HepG2 (cell line): Measurements from ENCODE around the gene STARD10. TPM values are rescaled to one million over a fixed set of nuclear protein-coding genes. Genes with fewer than 3 reads are reported as not detected.

Source experiments
- ARNTL ChIP-seq: sonication (generic); formaldehyde crosslinking; IDR thresholded peaks from 2 replicates; pipeline ENCODE4 v1.4.0; 2020; ENCODE audit warnings: mild to moderate bottlenecking, missing genetic modification reagents
- BHLHE40 ChIP-seq: IDR thresholded peaks from 2 replicates; pipeline ENCODE4 v1.6.1; 2011; ENCODE audit warnings: low read length, improper control_type of control experiment
- CENPBD1 ChIP-seq: sonication (generic); formaldehyde crosslinking; IDR thresholded peaks from 2 replicates; pipeline ENCODE4 v1.8.0; 2022; ENCODE audit warnings: missing genetic modification reagents, low read depth, mild to moderate bottlenecking, borderline replicate concordance
- GATAD2A ChIP-seq: IDR thresholded peaks from 2 replicates; pipeline ENCODE4 v1.6.1; 2016
- MTA1 ChIP-seq: sonication (generic); formaldehyde crosslinking; IDR thresholded peaks from 2 replicates; pipeline ENCODE4 v1.4.0; 2020; ENCODE audit warnings: missing genetic modification reagents, mild to moderate bottlenecking, borderline replicate concordance
- MXD1 ChIP-seq: sonication (generic); formaldehyde crosslinking; IDR thresholded peaks from 2 replicates; pipeline ENCODE4 v1.4.0; 2020; ENCODE audit warnings: mild to moderate bottlenecking, missing genetic modification reagents
- NFIB ChIP-seq: sonication (generic); formaldehyde crosslinking; IDR thresholded peaks from 2 replicates; pipeline ENCODE4 v1.9.0; 2021; ENCODE audit warnings: missing genetic modification reagents, mild to moderate bottlenecking, borderline replicate concordance
- PAWR ChIP-seq: sonication (generic); formaldehyde crosslinking; IDR thresholded peaks from 2 replicates; pipeline ENCODE4 v1.4.0; 2020; ENCODE audit warnings: missing genetic modification reagents, mild to moderate bottlenecking, borderline replicate concordance
- RARA ChIP-seq: IDR thresholded peaks from 2 replicates; pipeline ENCODE4 v1.6.1; 2016; ENCODE audit warnings: missing genetic modification reagents, missing compliant biosample characterization
- RBM22 ChIP-seq: fragments of 200-400 bp; formaldehyde crosslinking; optimal IDR thresholded peaks from 2 replicates; pipeline ENCODE3; 2017; ENCODE audit warnings: mild to moderate bottlenecking, low read length, moderate library complexity
- SMAD3 ChIP-seq: sonication (generic); formaldehyde crosslinking; IDR thresholded peaks from 2 replicates; pipeline ENCODE4 v1.4.0; 2020; ENCODE audit warnings: missing genetic modification reagents
- THAP9 ChIP-seq: sonication (generic); formaldehyde crosslinking; IDR thresholded peaks from 2 replicates; pipeline ENCODE4; 2020; ENCODE audit warnings: missing genetic modification reagents, mild to moderate bottlenecking, borderline replicate concordance
- THYN1 ChIP-seq: sonication (generic); formaldehyde crosslinking; IDR thresholded peaks from 2 replicates; pipeline ENCODE4 v1.8.1; 2023; ENCODE audit warnings: low read depth, mild to moderate bottlenecking, moderate library complexity, missing genetic modification reagents, borderline replicate concordance
- TMF1 ChIP-seq: sonication (generic); formaldehyde crosslinking; IDR thresholded peaks from 2 replicates; pipeline ENCODE4 v1.8.1; 2022; ENCODE audit warnings: low read depth, missing genetic modification reagents
- XRCC5 ChIP-seq: fragments of 200-400 bp; formaldehyde crosslinking; optimal IDR thresholded peaks from 2 replicates; pipeline ENCODE3; 2017; ENCODE audit warnings: mild to moderate bottlenecking, low read length
- ZBTB26 ChIP-seq: IDR thresholded peaks from 2 replicates; pipeline ENCODE4 v1.6.1; 2016; ENCODE audit warnings: missing compliant biosample characterization, missing genetic modification reagents, borderline replicate concordance
- ZBTB37 ChIP-seq: sonication (generic); formaldehyde crosslinking; IDR thresholded peaks from 2 replicates; pipeline ENCODE4 v1.4.0; 2020; ENCODE audit warnings: mild to moderate bottlenecking, missing genetic modification reagents
- ZNF33A ChIP-seq: sonication (generic); formaldehyde crosslinking; IDR thresholded peaks from 2 replicates; pipeline ENCODE4 v1.5.1; 2020; ENCODE audit warnings: missing genetic modification reagents, mild to moderate bottlenecking, moderate library complexity, borderline replicate concordance
- ZNF496 ChIP-seq: sonication (generic); formaldehyde crosslinking; IDR thresholded peaks from 2 replicates; pipeline ENCODE4 v1.8.1; 2023; ENCODE audit warnings: mild to moderate bottlenecking, moderate library complexity, missing genetic modification reagents; ENCODE audit not compliant: insufficient replicate concordance
- ZNF75D ChIP-seq: sonication (generic); formaldehyde crosslinking; IDR thresholded peaks from 2 replicates; pipeline ENCODE4 v1.8.1; 2023; ENCODE audit warnings: missing genetic modification reagents, mild to moderate bottlenecking, borderline replicate concordance
- ZNF768 ChIP-seq: sonication (generic); formaldehyde crosslinking; IDR thresholded peaks from 2 replicates; pipeline ENCODE4 v1.4.0; 2020; ENCODE audit warnings: missing genetic modification reagents
- ZNF780A ChIP-seq: sonication (generic); formaldehyde crosslinking; IDR thresholded peaks from 2 replicates; pipeline ENCODE4 v1.8.0; 2022; ENCODE audit warnings: mild to moderate bottlenecking, missing genetic modification reagents, moderate library complexity
- ZSCAN29 ChIP-seq: sonication (generic); formaldehyde crosslinking; conservative IDR thresholded peaks from 2 replicates; pipeline ENCODE4 v1.4.0; 2020; ENCODE audit warnings: mild to moderate bottlenecking, missing genetic modification reagents
- polyA plus RNA-seq, 8 experiments: library from polyadenylated mRNA; depleted of rRNA in 3 of 8; stranded (reverse) in 7 of 8; unstranded in 1 of 8; fragments of >200 nt; fragmentation: Illumina TruSeq in 4 of 8; extraction: Trizol in 4 of 8; gene quantifications; 2 replicates each; pipeline versions ENCODE4 v1.2.1 to v1.2.3, GENCODE V29; 2011 to 2016; ENCODE audit warnings: low read depth in 4 of 8, missing spikeins in 1 of 8, mixed read lengths in 1 of 8; ENCODE audit not compliant: insufficient read depth in 1 of 8
- total RNA-seq, 5 experiments: library from RNA; depleted of rRNA; stranded (reverse); fragments of >200 nt; fragmentation: Illumina TruSeq; extraction: Trizol; gene quantifications; 2 replicates each; pipeline ENCODE4 v1.2.3, GENCODE V29; 2016; ENCODE audit warnings: low read depth in 1 of 5
- TF ChIP-seq, protein P1 (sequence below): sonication (generic); formaldehyde crosslinking; IDR thresholded peaks from 2 replicates; pipeline ENCODE4 v1.8.1; 2022; ENCODE audit warnings: mild to moderate bottlenecking, missing genetic modification reagents

STARD10 gene
- total and polyA plus RNA-seq, 2 of the 13 experiments (the other 11 are each of a cell fraction or from before 2014, with no cell fraction given): 260 to 341 TPM

DNA sequence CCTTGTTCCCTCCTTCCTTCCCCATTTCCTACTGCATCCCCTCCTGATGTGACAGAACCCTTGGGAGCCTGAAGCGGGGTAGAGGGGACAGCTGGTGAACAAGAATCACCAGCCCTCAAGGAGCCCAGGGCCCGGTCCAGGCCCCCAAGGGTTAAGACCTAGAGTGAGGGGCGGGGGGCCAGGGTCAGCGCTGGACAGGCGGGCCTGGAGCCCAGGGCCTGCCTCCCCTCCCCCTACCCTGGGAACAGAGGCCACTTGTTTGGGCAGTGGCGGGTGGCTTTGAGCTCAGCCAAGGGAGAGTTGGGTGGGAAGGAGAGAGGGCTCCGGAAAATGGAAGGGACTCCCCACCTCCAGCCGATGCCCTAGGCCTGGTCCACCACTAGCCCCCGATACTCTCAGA is 43.8 kb downstream of the STARD10 start (continued):
- TF ChIP-seq BHLHE40 (no peak), RARA (CRISPR knock-in tag) (peak; percentile 82), PAWR (CRISPR knock-in tag) (no peak), ZNF780A (CRISPR knock-in tag) (no peak), ZNF75D (no peak), THYN1 (CRISPR knock-in tag) (no peak), ZBTB26 (CRISPR knock-in tag) (no peak), CENPBD1 (no peak), XRCC5 (peak; percentile 25), GATAD2A (CRISPR knock-in tag) (peak; percentile 46; the same call in 1 of the 2 replicates), NFIB (CRISPR knock-in tag) (no peak), MTA1 (CRISPR knock-in tag) (peak; percentile 82; the same call in 1 of the 2 replicates), ARNTL (CRISPR knock-in tag) (0 out of 2 replicates have a peak, but pooled peaks have one; percentile 24), THAP9 (no peak), SMAD3 (no peak), MXD1 (CRISPR knock-in tag) (no peak), RBM22 (no peak), ZNF768 (CRISPR knock-in tag) (no peak), ZNF33A (CRISPR knock-in tag) (no peak), ZSCAN29 (CRISPR knock-in tag) (no peak), TMF1 (no peak), ZNF496 (CRISPR knock-in tag) (no peak), ZBTB37 (CRISPR knock-in tag) (no peak)
- TF ChIP-seq, protein P1, sequence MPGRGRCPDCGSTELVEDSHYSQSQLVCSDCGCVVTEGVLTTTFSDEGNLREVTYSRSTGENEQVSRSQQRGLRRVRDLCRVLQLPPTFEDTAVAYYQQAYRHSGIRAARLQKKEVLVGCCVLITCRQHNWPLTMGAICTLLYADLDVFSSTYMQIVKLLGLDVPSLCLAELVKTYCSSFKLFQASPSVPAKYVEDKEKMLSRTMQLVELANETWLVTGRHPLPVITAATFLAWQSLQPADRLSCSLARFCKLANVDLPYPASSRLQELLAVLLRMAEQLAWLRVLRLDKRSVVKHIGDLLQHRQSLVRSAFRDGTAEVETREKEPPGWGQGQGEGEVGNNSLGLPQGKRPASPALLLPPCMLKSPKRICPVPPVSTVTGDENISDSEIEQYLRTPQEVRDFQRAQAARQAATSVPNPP (CRISPR knock-in tag): no peak
